HL-60 (cell line): ENCODE measurements around the gene LSM10.

Experiments
- DNase-seq, 2 experiments: peaks; one replicate each; pipeline ENCODE4 v3.0.0-alpha.2; 2010 to 2020; ENCODE audit warnings: low read depth in 1 of 2, low spot score in 1 of 2
- H3K27ac ChIP-seq: fragments of 250-450 bp; sonication (Bioruptor Pico); replicated peaks from 2 replicates; pipeline ENCODE4 v1.5.1; 2020; ENCODE audit warnings: mild to moderate bottlenecking, moderate library complexity
- H3K27me3 ChIP-seq: fragments of 250-450 bp; sonication (Bioruptor Pico); 2 replicates; pipeline ENCODE4 v1.5.1; 2021; ENCODE audit warnings: mild to moderate bottlenecking, moderate library complexity; ENCODE audit not compliant: insufficient read depth, poor library complexity, severe bottlenecking
- H3K4me3 ChIP-seq: replicated peaks from 2 replicates; pipeline ENCODE4 v1.5.1; 2011; ENCODE audit warnings: mild to moderate bottlenecking, control low read depth, low read length; ENCODE audit not compliant: insufficient read depth
- GABPA ChIP-seq: IDR thresholded peaks from 2 replicates; pipeline ENCODE4 v1.6.1; 2012; ENCODE audit warnings: low read depth
- POLR2AphosphoS5 ChIP-seq: IDR thresholded peaks from 2 replicates; pipeline ENCODE4 v1.6.1; 2012; ENCODE audit warnings: low read depth
- SPI1 ChIP-seq: IDR thresholded peaks from 2 replicates; pipeline ENCODE4 v1.6.1; 2012; ENCODE audit warnings: low read depth, mild to moderate bottlenecking, borderline replicate concordance
- long read RNA-seq: library from polyadenylated mRNA; unstranded; transcript quantifications from one replicate; pipeline ENCODE4 v2.0.0, GENCODE V29; 2020
- TF ChIP-seq, protein P1 (sequence below): IDR thresholded peaks from one replicate; pipeline ENCODE4 v1.5.1; 2011; ENCODE audit warnings: low read length, control low read depth, inconsistent platforms; ENCODE audit not compliant: insufficient read depth
- TF ChIP-seq, protein P2 (sequence below): IDR thresholded peaks from 2 replicates; pipeline ENCODE4 v1.6.1; 2012; ENCODE audit warnings: low read depth; ENCODE audit not compliant: insufficient replicate concordance

LSM10 gene
- long read RNA-seq, transcript LSM10-201 (2 exons, 850 nt), result major isoform, 29 of 31 reads
- long read RNA-seq, partial matches to known transcripts, result 1 of 31 reads
- long read RNA-seq, other reads (novel, unspliced or antisense), result 0 of 31 reads

DNA sequence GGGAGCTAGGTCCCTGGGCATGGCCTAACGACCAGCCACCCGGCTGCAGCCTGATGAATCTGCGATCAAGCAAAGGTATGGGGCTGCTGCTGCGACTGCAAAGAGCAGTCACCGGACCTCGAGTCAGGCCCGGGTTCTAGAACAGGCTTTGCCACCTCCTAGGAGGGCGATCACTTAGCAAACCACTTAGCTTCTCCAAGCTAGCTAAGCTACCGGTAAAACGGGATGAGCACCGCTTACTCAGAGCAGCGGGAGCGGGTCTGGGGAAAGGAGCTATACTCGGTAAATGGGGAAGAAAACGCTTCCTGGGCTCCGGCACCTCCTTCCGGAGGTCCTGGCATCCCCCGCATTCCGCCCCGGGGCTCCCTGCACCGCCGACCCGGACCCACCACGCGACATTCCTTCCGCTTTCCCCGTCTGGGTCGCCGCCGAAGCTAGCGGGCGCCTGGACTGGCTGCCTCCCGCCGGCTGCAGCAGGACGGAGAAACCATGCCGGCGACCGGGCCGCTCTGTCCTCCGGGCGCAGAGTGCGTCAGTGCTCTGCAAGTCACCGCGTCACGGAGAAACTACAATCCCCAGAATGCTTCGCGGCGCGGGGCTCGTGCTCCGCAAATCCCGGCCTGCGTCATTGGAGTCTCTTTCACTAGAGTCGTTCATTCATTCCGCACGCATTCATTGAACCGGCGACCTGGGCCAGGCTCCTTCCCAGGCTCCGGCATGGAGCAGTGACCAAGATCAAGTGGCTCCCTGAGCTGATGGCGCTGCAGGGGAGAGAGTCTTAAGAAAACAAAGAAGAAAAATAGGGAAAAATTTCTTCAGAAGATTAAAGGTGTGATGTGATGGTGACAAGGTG is at the start of gene LSM10:
Gene LSM10 (minus strand): TSS at position 531 of the 853 bp plus-strand sequence. CDS start 3,779 bp downstream, outside the sequence.
- DNase-seq, result peak; percentile 85 to 94
- Histone ChIP-seq H3K27ac (peak within 1 kb of the TSS; percentile 78), H3K27me3 (no peaks in the 10 kb centered on the region), H3K4me3 (peak within 1 kb of the TSS; percentile 92)
- TF ChIP-seq GABPA, result peak; percentile 53; the same call in 1 of the 2 replicates
- TF ChIP-seq, protein P1, sequence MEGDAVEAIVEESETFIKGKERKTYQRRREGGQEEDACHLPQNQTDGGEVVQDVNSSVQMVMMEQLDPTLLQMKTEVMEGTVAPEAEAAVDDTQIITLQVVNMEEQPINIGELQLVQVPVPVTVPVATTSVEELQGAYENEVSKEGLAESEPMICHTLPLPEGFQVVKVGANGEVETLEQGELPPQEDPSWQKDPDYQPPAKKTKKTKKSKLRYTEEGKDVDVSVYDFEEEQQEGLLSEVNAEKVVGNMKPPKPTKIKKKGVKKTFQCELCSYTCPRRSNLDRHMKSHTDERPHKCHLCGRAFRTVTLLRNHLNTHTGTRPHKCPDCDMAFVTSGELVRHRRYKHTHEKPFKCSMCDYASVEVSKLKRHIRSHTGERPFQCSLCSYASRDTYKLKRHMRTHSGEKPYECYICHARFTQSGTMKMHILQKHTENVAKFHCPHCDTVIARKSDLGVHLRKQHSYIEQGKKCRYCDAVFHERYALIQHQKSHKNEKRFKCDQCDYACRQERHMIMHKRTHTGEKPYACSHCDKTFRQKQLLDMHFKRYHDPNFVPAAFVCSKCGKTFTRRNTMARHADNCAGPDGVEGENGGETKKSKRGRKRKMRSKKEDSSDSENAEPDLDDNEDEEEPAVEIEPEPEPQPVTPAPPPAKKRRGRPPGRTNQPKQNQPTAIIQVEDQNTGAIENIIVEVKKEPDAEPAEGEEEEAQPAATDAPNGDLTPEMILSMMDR, result no peak
- TF ChIP-seq, protein P2, sequence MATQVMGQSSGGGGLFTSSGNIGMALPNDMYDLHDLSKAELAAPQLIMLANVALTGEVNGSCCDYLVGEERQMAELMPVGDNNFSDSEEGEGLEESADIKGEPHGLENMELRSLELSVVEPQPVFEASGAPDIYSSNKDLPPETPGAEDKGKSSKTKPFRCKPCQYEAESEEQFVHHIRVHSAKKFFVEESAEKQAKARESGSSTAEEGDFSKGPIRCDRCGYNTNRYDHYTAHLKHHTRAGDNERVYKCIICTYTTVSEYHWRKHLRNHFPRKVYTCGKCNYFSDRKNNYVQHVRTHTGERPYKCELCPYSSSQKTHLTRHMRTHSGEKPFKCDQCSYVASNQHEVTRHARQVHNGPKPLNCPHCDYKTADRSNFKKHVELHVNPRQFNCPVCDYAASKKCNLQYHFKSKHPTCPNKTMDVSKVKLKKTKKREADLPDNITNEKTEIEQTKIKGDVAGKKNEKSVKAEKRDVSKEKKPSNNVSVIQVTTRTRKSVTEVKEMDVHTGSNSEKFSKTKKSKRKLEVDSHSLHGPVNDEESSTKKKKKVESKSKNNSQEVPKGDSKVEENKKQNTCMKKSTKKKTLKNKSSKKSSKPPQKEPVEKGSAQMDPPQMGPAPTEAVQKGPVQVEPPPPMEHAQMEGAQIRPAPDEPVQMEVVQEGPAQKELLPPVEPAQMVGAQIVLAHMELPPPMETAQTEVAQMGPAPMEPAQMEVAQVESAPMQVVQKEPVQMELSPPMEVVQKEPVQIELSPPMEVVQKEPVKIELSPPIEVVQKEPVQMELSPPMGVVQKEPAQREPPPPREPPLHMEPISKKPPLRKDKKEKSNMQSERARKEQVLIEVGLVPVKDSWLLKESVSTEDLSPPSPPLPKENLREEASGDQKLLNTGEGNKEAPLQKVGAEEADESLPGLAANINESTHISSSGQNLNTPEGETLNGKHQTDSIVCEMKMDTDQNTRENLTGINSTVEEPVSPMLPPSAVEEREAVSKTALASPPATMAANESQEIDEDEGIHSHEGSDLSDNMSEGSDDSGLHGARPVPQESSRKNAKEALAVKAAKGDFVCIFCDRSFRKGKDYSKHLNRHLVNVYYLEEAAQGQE, result peak; percentile 7
- TF ChIP-seq SPI1, result no peak
- TF ChIP-seq POLR2AphosphoS5, result peak; percentile 84

DNA sequence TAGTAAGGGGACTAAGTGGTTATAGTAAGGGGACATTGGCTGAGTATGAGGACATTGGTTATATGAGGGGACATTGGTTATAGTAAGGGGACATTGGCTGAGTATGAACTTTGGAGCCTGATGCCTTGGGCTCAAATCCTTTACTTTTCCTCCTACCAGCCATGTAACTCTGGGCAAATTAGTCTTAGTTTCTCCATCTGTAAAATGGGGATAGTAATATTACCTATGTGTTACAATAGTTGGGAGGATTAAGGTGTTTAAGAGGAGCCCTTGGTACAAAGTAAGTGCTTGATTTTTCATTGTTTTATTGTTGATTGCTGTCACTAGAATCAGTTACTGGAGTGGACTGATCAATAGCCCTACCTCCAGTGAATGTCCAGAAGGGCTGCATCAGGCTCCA is 49.7 kb upstream of the LSM10 start:
- Histone ChIP-seq H3K4me3 (no peak overlapping the region), H3K27ac (peak overlapping the region; percentile 60), H3K27me3 (no peaks in the 10 kb centered on the region)
- TF ChIP-seq, protein P1, result no peak
- TF ChIP-seq GABPA (no peak), POLR2AphosphoS5 (no peak), SPI1 (no peak)
- no peak for DNase-seq

DNA sequence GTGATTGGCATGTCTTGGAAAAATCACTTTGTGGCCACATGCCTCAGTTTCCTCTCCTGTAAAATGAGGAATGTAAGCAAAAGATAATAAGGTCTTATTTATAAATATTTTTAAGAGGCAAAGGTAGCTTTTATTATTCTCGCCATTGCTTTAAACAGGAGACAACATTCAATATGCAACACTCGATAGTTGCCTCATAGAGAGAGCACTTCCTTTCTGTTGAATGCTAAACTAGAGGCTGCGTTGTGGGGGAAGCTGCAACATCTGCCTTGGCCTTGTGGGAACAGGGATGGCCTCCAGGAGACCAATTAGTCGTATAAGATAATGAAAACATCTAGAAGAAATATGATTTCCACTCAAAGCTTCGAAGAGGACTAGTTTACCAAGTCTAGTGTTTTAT is 49.0 kb upstream of the LSM10 start:
- TF ChIP-seq SPI1, result peak; percentile 87
- no peak for TF ChIP-seq GABPA
- Histone ChIP-seq H3K4me3 (no peak overlapping the region), H3K27ac (peak overlapping the region; percentile 60), H3K27me3 (no peaks in the 10 kb centered on the region)
- peak in 1 of 2 experiments; percentile 74 for DNase-seq

DNA sequence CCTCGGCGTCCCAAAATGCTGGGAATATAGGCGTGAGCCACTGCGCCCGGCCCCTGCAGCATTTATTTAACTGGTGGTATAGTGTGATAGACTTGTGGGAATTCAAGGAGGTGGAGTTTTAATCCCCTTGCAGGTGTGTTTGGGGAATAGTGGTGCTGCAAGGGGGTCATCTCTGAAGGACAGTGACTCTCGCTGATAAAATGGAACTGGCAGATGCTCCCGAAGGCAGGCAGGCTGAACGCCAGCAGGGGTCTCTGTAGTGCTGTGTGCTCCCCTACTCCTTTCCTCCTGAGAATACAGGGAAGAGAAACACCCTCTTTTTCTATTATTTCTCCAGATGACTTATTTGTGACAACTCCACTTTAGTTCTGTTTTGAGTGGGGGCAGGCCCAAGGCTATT is 48.6 kb upstream of the LSM10 start:
- TF ChIP-seq SPI1 (no peak), POLR2AphosphoS5 (no peak), GABPA (no peak)
- TF ChIP-seq, protein P1, result peak; percentile 84
- TF ChIP-seq, protein P2, result no peak
- Histone ChIP-seq H3K27me3 (no peaks in the 10 kb centered on the region), H3K27ac (peak overlapping the region; percentile 60), H3K4me3 (no peak overlapping the region)
- DNase-seq, result peak in 1 of 2 experiments; percentile 77
